ENCODE measurements around the gene DHRS11. TPM values are rescaled to one million over a fixed set of nuclear protein-coding genes. Genes with fewer than 3 reads are reported as not detected.
A peak's percentile ranks its signal among the peaks of the same experiment; 100 is the strongest.

Gene DHRS11
- total and polyA plus RNA-seq, 8 donors: 9.3 to 13.7 (median 12.4) TPM

DNA sequence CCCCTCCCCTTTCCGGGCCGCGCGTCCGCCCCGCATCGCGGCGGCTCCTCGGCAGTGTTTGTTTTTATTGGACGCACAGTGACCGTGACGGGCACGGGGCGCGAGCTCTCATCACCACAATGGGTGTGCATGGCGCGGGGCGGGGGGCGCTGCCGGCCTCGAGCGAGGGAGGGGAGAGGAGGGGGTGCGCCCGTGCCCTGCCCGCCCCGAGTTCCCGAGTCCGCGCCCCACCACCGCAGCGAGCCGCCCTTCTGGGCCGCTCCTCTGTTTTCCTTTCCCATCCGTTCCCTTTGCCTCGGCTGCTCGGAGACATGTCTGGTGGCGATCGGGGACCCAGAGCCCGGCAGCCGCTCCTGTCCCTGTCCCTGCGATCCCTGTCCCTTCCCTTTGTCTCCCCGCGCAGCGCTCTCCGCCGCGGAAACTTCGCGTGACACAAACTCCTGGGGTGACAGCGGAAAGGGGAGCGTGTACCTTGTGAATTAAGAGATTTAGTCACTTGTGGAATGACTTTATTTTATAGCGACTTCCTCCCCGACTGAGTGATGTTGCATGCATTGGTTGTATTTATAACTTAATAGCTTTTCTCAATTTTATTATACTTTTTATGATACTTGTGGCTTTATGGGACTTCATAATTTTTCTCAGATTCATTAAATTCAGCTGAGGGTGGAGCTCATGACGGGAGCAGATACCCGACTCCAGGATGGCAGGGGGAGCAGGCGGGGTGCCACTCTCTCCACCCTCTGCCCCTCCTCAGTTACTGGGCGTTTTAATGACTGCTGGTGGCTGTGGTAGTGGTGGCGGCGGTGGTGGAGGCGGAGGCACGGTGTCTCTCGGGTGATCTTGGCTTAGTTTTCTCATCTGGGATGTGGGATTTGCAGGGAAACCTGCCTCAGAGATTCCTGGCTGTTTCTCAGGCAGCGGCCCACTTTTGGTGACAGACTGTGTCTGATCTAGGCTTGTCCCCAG, 50.5 kb downstream of the DHRS11 start:
- H3K4me1 ChIP-seq: peaks cover 8 to 10% of the 10 kb centered on the region in 2 donors
- DNase-seq: no peak
- ATAC-seq: no peak
- TF ChIP-seq, protein P1, sequence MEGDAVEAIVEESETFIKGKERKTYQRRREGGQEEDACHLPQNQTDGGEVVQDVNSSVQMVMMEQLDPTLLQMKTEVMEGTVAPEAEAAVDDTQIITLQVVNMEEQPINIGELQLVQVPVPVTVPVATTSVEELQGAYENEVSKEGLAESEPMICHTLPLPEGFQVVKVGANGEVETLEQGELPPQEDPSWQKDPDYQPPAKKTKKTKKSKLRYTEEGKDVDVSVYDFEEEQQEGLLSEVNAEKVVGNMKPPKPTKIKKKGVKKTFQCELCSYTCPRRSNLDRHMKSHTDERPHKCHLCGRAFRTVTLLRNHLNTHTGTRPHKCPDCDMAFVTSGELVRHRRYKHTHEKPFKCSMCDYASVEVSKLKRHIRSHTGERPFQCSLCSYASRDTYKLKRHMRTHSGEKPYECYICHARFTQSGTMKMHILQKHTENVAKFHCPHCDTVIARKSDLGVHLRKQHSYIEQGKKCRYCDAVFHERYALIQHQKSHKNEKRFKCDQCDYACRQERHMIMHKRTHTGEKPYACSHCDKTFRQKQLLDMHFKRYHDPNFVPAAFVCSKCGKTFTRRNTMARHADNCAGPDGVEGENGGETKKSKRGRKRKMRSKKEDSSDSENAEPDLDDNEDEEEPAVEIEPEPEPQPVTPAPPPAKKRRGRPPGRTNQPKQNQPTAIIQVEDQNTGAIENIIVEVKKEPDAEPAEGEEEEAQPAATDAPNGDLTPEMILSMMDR (IDR thresholded peaks at IDR 0.05): no peak
- intact Hi-C loops (cut with DNase I): no loop called here
- peak overlapping the region in 1 of 2 donors; percentile 7 for H3K4me3 ChIP-seq
- no peak overlapping the region for H3K27ac ChIP-seq
- peaks cover 59 to 100% of the 10 kb centered on the region in 2 donors for H3K27me3 ChIP-seq
- H3K36me3 ChIP-seq: no peaks in the 10 kb centered on the region
- no peaks in the 10 kb centered on the region for H3K9me3 ChIP-seq

DNA sequence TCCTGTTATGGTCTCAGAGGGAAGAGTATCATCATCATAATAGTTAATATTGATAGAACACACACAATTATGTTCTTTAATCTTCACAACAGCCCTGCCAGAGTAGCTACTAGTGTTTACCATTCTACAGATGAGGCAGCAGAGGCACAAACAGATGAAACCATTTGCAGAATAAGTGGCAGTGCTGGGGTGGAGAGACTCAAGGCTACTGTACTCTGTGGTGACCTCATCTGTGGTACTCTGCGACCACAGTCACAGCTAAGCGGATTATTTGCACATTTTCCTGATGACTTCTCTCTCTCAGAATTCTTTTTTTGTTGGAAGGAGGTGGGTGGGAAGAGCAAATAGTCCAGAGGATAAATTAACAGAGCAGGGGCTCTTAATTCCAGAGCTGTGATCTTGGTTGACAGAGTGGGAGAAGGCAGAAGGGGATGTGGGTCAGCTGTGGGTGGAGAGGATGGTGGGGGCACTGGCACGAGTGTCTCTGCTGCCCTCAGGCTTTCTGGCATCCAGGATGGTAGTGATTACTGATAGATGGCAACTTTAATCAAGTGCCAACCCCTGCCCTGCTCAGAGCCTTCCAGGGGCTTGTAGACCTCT, 51.5 kb downstream of the DHRS11 start:
- Histone ChIP-seq H3K36me3 (no peaks in the 10 kb centered on the region), H3K27me3 (peaks cover 59 to 100% of the 10 kb centered on the region in 2 donors), H3K9me3 (no peaks in the 10 kb centered on the region), H3K4me1 (peaks cover 8 to 10% of the 10 kb centered on the region in 2 donors), H3K27ac (no peak overlapping the region), H3K4me3 (no peak overlapping the region)
- intact Hi-C loops (cut with DNase I): no loop called here
- ATAC-seq (no peak), DNase-seq (no peak)
- TF ChIP-seq, protein P1 (IDR thresholded peaks at IDR 0.05): no peak

DNA sequence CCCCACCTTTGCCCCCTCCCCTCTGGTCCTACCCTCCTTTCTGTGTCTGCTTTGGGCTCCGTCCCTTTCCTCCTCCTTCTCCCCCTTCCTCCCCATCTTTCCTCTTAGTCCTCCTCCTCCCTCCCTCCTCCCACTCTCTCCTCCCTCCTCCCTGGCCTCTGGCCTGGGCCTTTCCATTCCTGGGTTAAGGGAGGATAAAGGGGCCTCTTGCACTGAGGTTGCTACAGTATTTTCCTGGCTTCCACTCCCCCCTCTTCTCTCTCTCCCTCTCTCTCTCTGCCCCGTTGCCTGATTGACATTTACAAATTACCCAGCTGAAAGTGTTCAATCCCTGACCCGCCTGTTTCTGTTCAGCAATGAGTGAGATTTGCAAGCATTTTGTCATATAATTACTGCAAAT, 53.7 kb downstream of the DHRS11 start:
- Histone ChIP-seq H3K4me1 (peaks cover 8 to 10% of the 10 kb centered on the region in 2 donors), H3K27ac (no peak overlapping the region), H3K9me3 (no peaks in the 10 kb centered on the region), H3K27me3 (peaks cover 40 to 96% of the 10 kb centered on the region in 2 donors), H3K36me3 (no peaks in the 10 kb centered on the region), H3K4me3 (no peak overlapping the region)
- TF ChIP-seq, protein P1 (IDR thresholded peaks at IDR 0.05): no peak
- no peak for ATAC-seq
- intact Hi-C loops (cut with DNase I): no loop called here
- no peak for DNase-seq

DNA sequence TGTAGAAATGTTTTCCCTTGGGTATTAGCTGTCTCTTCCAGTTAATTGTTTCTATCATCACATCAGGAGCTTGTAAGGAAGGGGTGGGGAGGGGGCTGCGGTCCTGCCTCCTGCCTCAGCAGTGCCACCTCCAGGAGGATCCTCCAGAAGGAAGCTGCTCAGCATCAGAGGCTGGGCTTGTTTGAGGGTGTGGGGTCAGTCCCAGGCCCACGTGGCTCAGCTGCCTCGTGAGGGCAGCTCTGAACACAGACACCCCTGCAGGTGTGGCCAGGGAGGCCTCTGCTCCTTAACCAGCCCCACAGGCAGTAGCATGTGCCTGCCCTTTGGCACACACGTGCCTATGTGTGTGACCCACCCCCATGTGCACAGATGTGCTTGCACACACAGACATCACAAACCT, 56.0 kb downstream of the DHRS11 start:
- Histone ChIP-seq H3K4me1 (no peaks in the 10 kb centered on the region), H3K27me3 (peaks cover 18 to 94% of the 10 kb centered on the region in 2 donors), H3K9me3 (no peaks in the 10 kb centered on the region), H3K36me3 (no peaks in the 10 kb centered on the region), H3K27ac (no peak overlapping the region), H3K4me3 (no peak overlapping the region)
- intact Hi-C loops (cut with DNase I): no loop called here
- no peak for DNase-seq
- TF ChIP-seq, protein P1 (IDR thresholded peaks at IDR 0.05): no peak
- ATAC-seq: no peak
